Esophagus squamous epithelium (tissue), 4 donors: ENCODE measurements around the gene SH3GL3.

Experiments used
- CTCF ChIP-seq, 6 experiments: fragments of 450-650 bp in 4 of 6; fragments of 200-600 bp in 2 of 6; sonication (generic) in 2 of 6; IDR thresholded peaks; one replicate each; pipeline ENCODE4 v1.5.1; 2016 to 2019; ENCODE audit warnings: antibody characterized with exemption in 6 of 6, mild to moderate bottlenecking in 4 of 6, moderate library complexity in 4 of 6
- POLR2A ChIP-seq, 4 donors: fragments of 450-650 bp; IDR thresholded peaks; one replicate each; pipeline ENCODE4 v1.6.1; 2017; ENCODE audit warnings: antibody characterized with exemption in 4 of 4, mild to moderate bottlenecking in 4 of 4, moderate library complexity in 3 of 4

DNA sequence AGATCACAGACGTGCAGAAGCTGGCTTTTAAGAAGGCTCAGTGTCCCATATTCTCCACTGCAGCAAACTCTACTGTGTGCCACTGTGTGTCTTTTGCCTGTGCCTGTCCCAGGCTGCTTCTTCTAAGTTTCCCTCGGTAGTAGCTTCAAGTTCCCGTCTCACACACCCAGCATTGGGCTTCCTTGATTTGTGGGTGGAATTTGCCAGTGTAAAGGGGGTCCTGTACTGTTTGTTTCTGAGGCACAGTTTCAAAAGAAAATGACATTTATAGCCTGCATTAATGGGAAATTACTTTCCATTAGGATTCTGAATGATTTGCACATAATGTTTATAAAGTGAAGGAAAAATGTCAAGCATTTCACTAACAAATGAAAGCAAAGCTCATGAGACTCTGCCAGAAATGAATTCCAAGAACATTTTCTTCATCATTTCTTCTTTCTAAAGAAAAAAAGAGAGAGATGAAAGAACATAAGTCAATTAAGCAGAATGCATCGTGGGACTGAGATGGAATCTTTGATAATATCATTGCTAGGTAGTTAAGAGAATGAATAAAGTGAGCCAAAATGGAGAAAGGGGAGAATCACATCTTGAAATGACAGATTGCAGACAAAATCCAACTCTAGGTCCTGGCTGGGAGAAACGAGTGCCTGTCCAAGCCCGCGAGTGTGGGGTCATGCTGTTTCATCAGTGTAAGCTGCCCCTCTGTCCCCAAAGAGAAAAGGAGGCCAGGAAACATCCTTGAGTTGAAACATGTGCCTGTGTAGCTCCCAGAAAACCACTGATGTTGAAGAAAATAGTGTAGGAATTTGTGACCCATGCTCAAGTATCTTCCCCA lies 158.2 kb downstream of the SH3GL3 start:
- TF ChIP-seq CTCF (IDR thresholded peaks at IDR 0.05) (no peak), POLR2A (IDR thresholded peaks at IDR 0.05) (no peak)
